HepG2 (cell line): Measurements from ENCODE around the gene BAZ1B.

Experiments
- CHD2 ChIP-seq: IDR thresholded peaks from 2 replicates; pipeline ENCODE4 v1.6.1; 2011; ENCODE audit warnings: low read depth, low read length, improper control_type of control experiment
- ERF ChIP-seq: IDR thresholded peaks from 2 replicates; pipeline ENCODE4 v1.6.1; 2018; ENCODE audit warnings: missing biosample characterization, missing genetic modification reagents
- EZH2 ChIP-seq: conservative IDR thresholded peaks from 2 replicates; pipeline ENCODE4 v1.6.1; 2012; ENCODE audit warnings: mild to moderate bottlenecking, low read depth, low read length, moderate library complexity
- FOXK2 ChIP-seq: fragments of 450-650 bp; IDR thresholded peaks from 2 replicates; pipeline ENCODE4 v1.6.1; 2016
- JUN ChIP-seq: sonication (generic); formaldehyde crosslinking; IDR thresholded peaks from 2 replicates; pipeline ENCODE4 v1.4.0; 2020; ENCODE audit warnings: mild to moderate bottlenecking, missing genetic modification reagents
- NFE2L2 ChIP-seq: fragments of 150-350 bp; IDR thresholded peaks from 2 replicates; pipeline ENCODE4 v1.6.1; 2014; ENCODE audit warnings: low read length
- NFKBIZ ChIP-seq: IDR thresholded peaks from 2 replicates; pipeline ENCODE4 v1.6.1; 2018; ENCODE audit warnings: missing genetic modification reagents, missing compliant biosample characterization
- POLR2AphosphoS5 ChIP-seq: IDR thresholded peaks from 2 replicates; pipeline ENCODE4 v1.6.1; 2012; ENCODE audit warnings: low read depth, low read length
- ZNF549 ChIP-seq: sonication (generic); formaldehyde crosslinking; IDR thresholded peaks from 2 replicates; pipeline ENCODE4 v1.5.0; 2020; ENCODE audit warnings: missing genetic modification reagents
- TF ChIP-seq, protein P1 (sequence below): sonication (generic); formaldehyde crosslinking; IDR thresholded peaks from 2 replicates; pipeline ENCODE4 v1.4.0; 2020; ENCODE audit warnings: missing genetic modification reagents, mild to moderate bottlenecking, borderline replicate concordance
- TF ChIP-seq, protein P2 (sequence below): sonication (generic); formaldehyde crosslinking; IDR thresholded peaks from 2 replicates; pipeline ENCODE4 v1.5.0; 2020; ENCODE audit warnings: mild to moderate bottlenecking, missing genetic modification reagents, moderate library complexity
- TF ChIP-seq, protein P3 (sequence below): sonication (generic); formaldehyde crosslinking; IDR thresholded peaks from 2 replicates; pipeline ENCODE4 v1.4.0; 2020; ENCODE audit warnings: missing genetic modification reagents, mild to moderate bottlenecking, borderline replicate concordance

DNA sequence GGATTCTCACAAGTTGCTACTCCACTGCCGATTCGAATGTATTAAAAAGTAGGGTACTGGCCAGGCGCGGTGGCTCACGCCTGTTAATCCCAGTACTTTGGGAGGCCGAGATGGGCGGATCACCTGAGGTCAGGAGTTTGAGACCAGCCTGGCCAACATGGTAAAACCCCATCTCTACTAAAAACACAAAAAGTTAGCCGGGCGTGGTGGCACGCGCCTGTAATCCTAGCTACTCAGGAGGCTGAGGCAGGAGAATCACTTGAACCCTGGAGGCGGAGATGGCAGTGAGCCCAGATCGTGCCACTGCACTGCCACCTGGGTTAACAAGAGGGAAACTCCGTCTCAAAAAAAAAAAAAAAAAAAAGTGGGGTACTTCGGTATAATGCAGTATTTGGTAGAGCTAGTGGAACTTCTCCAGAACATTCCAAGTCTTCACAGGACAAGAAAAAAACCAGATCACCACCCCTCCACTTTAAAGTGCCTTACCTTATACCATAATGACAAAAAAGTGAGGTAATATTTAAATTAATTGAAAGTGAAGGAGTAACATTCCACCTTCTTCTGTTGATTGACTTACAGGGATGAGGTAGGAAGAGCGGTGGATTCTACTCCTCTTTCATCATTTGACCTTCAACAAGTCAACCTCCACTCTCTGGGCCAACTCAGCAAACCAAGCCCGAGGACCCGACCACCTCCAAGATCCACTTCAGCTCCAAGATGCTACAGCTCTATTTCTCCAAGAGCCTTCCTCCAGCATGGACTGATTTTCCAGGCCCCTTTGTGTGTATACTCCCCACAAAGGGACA lies 2.0 kb downstream of the BAZ1B start:
- TF ChIP-seq EZH2 (no peak), JUN (CRISPR knock-in tag) (no peak), ERF (CRISPR knock-in tag) (no peak; the same call in 1 of the 2 replicates), ZNF549 (CRISPR knock-in tag) (no peak), NFKBIZ (CRISPR knock-in tag) (no peak), CHD2 (no peak), FOXK2 (no peak), POLR2AphosphoS5 (no peak), NFE2L2 (no peak)
- TF ChIP-seq, protein P1, sequence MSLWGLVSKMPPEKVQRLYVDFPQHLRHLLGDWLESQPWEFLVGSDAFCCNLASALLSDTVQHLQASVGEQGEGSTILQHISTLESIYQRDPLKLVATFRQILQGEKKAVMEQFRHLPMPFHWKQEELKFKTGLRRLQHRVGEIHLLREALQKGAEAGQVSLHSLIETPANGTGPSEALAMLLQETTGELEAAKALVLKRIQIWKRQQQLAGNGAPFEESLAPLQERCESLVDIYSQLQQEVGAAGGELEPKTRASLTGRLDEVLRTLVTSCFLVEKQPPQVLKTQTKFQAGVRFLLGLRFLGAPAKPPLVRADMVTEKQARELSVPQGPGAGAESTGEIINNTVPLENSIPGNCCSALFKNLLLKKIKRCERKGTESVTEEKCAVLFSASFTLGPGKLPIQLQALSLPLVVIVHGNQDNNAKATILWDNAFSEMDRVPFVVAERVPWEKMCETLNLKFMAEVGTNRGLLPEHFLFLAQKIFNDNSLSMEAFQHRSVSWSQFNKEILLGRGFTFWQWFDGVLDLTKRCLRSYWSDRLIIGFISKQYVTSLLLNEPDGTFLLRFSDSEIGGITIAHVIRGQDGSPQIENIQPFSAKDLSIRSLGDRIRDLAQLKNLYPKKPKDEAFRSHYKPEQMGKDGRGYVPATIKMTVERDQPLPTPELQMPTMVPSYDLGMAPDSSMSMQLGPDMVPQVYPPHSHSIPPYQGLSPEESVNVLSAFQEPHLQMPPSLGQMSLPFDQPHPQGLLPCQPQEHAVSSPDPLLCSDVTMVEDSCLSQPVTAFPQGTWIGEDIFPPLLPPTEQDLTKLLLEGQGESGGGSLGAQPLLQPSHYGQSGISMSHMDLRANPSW (CRISPR knock-in tag), result no peak
- TF ChIP-seq, protein P2, sequence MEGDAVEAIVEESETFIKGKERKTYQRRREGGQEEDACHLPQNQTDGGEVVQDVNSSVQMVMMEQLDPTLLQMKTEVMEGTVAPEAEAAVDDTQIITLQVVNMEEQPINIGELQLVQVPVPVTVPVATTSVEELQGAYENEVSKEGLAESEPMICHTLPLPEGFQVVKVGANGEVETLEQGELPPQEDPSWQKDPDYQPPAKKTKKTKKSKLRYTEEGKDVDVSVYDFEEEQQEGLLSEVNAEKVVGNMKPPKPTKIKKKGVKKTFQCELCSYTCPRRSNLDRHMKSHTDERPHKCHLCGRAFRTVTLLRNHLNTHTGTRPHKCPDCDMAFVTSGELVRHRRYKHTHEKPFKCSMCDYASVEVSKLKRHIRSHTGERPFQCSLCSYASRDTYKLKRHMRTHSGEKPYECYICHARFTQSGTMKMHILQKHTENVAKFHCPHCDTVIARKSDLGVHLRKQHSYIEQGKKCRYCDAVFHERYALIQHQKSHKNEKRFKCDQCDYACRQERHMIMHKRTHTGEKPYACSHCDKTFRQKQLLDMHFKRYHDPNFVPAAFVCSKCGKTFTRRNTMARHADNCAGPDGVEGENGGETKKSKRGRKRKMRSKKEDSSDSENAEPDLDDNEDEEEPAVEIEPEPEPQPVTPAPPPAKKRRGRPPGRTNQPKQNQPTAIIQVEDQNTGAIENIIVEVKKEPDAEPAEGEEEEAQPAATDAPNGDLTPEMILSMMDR, result no peak
- TF ChIP-seq, protein P3, sequence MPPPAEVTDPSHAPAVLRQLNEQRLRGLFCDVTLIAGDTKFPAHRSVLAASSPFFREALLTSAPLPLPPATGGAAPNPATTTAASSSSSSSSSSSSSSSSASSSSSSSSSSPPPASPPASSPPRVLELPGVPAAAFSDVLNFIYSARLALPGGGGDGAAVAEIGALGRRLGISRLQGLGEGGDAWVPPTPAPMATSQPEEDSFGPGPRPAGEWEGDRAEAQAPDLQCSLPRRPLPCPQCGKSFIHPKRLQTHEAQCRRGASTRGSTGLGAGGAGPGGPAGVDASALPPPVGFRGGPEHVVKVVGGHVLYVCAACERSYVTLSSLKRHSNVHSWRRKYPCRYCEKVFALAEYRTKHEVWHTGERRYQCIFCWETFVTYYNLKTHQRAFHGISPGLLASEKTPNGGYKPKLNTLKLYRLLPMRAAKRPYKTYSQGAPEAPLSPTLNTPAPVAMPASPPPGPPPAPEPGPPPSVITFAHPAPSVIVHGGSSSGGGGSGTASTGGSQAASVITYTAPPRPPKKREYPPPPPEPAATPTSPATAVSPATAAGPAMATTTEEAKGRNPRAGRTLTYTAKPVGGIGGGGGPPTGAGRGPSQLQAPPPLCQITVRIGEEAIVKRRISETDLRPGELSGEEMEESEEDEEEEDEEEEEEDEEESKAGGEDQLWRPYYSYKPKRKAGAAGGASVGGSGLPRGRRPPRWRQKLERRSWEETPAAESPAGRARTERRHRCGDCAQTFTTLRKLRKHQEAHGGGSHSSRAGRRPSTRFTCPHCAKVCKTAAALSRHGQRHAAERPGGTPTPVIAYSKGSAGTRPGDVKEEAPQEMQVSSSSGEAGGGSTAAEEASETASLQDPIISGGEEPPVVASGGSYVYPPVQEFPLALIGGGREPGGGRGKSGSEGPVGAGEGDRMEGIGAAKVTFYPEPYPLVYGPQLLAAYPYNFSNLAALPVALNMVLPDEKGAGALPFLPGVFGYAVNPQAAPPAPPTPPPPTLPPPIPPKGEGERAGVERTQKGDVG (CRISPR knock-in tag), result no peak
